ENCODE results near the gene SNRPD2. TPM values are rescaled to one million over a fixed set of nuclear protein-coding genes. Genes with fewer than 3 reads are reported as not detected.

The SNRPD2 gene
- total RNA-seq, 4 donors from 2014 or later, result 80.9 to 160 (median 146) TPM

- Histone ChIP-seq H3K27ac (no peak overlapping the region), H3K4me1 (peaks cover 61% of the 10 kb centered on the region), H3K9me3 (no peaks in the 10 kb centered on the region), H3K4me3 (no peak overlapping the region), H3K36me3 (no peaks in the 10 kb centered on the region), H3K27me3 (peaks cover 20% of the 10 kb centered on the region)
- peak; percentile 88 to 90 for DNase-seq (ENCODE audit: low spot score in 2 of 2)
- TF ChIP-seq CTCF (IDR thresholded peaks at IDR 0.05) (peak; percentile 95), POLR2AphosphoS5 (IDR thresholded peaks at IDR 0.05) (peak in 1 of 3 donors; percentile 15), POLR2A (IDR thresholded peaks at IDR 0.05) (no peak)
- WGBS, result 13% methylated on average over 38 of the region's 39 CpGs
Observed at GRCh38 chr19:45643024-45643926, 48.5 kb downstream of the SNRPD2 start.

- H3K4me1 ChIP-seq, result peaks cover 66% of the 10 kb centered on the region
- H3K27ac ChIP-seq, result peak overlapping the region; percentile 63
- 2% methylated on average over 27 of the region's 40 CpGs for WGBS
- H3K27me3 ChIP-seq, result peaks cover 15% of the 10 kb centered on the region
- H3K36me3 ChIP-seq, result no peaks in the 10 kb centered on the region
- no peak for TF ChIP-seq POLR2A (IDR thresholded peaks at IDR 0.05)
- no peak for TF ChIP-seq EP300 (IDR thresholded peaks at IDR 0.05)
- peak; percentile 93 to 94 for DNase-seq (ENCODE audit: low spot score in 2 of 2)
- H3K9me3 ChIP-seq, result no peaks in the 10 kb centered on the region
- peak overlapping the region; percentile 41 for H3K4me3 ChIP-seq
Observed at GRCh38 chr19:45641274-45642105, 50.3 kb downstream of the SNRPD2 start.

- Histone ChIP-seq H3K9me3 (no peaks in the 10 kb centered on the region), H3K4me1 (peaks cover 63% of the 10 kb centered on the region), H3K27me3 (peaks cover 15% of the 10 kb centered on the region), H3K4me3 (no peak overlapping the region), H3K27ac (peak overlapping the region; percentile 63), H3K36me3 (no peaks in the 10 kb centered on the region)
- WGBS, result 42% methylated on average over 17 of the region's 17 CpGs
- no peak for TF ChIP-seq CTCF (IDR thresholded peaks at IDR 0.05)
- no peak for TF ChIP-seq POLR2A (IDR thresholded peaks at IDR 0.05)
- TF ChIP-seq POLR2AphosphoS5 (IDR thresholded peaks at IDR 0.05), result no peak
- TF ChIP-seq EP300 (IDR thresholded peaks at IDR 0.05), result no peak
- DNase-seq (ENCODE audit: low spot score in 2 of 2), result peak in 1 of 2 donors; percentile 80
Observed at GRCh38 chr19:45640849-45641273, 50.9 kb downstream of the SNRPD2 start.

GRCh38 chr19:45638930-45639729, 52.6 kb downstream of the SNRPD2 start, which contains the start of gene EML2:
Gene EML2 (minus strand): TSS chr19:45639397. CDS start chr19:45639376, 21 bp downstream.
- Histone ChIP-seq H3K4me3 (peak within 1 kb of the TSS; percentile 69), H3K36me3 (no peaks in the 10 kb centered on the region), H3K9me3 (no peaks in the 10 kb centered on the region), H3K27ac (peak within 1 kb of the TSS; percentile 69), H3K27me3 (no peaks in the 10 kb centered on the region), H3K4me1 (peaks cover 55% of the 10 kb centered on the region)
- WGBS, result 4% methylated on average over 22 of the region's 52 CpGs
- peak in 1 of 2 donors; percentile 84 for DNase-seq (ENCODE audit: low spot score in 2 of 2)
- no peak for TF ChIP-seq EP300 (IDR thresholded peaks at IDR 0.05)
- TF ChIP-seq POLR2A (IDR thresholded peaks at IDR 0.05), result no peak
- no peak for TF ChIP-seq POLR2AphosphoS5 (IDR thresholded peaks at IDR 0.05)

- no peak for TF ChIP-seq EP300 (IDR thresholded peaks at IDR 0.05)
- TF ChIP-seq POLR2A (IDR thresholded peaks at IDR 0.05), result no peak
- no peak for TF ChIP-seq CTCF (IDR thresholded peaks at IDR 0.05)
- TF ChIP-seq POLR2AphosphoS5 (IDR thresholded peaks at IDR 0.05), result no peak
- Histone ChIP-seq H3K4me1 (peaks cover 50% of the 10 kb centered on the region), H3K27me3 (no peaks in the 10 kb centered on the region), H3K36me3 (no peaks in the 10 kb centered on the region), H3K4me3 (peak overlapping the region; percentile 69), H3K27ac (no peak overlapping the region), H3K9me3 (no peaks in the 10 kb centered on the region)
- no peak for DNase-seq (ENCODE audit: low spot score in 2 of 2)
- WGBS, result 61% methylated on average over 19 of the region's 19 CpGs
Observed at GRCh38 chr19:45637890-45638667, 53.7 kb downstream of the SNRPD2 start.

Other genes starting within 250 kb of the SNRPD2 start
- 100 to 1,000 TPM; 326 to 676 (median 518) TPM for gene FOSB, start 224.0 kb downstream of the SNRPD2 start, total RNA-seq
- gene RTN2, start 194.9 kb downstream of the SNRPD2 start, total RNA-seq, result 10 to 100 TPM in 2 of 4 donors, 1 to 10 TPM in 2; 5.4 to 12.2 (median 10.7) TPM
- 1 to 10 TPM; 2.9 to 6.3 (median 5.6) TPM for gene PPM1N, start 193.5 kb downstream of the SNRPD2 start, total RNA-seq
- 10 to 100 TPM; 34.8 to 51.3 (median 43.6) TPM for gene VASP, start 184.5 kb downstream of the SNRPD2 start, total RNA-seq
- 10 to 100 TPM; 13.8 to 25.6 (median 22.5) TPM for gene OPA3, start 107.2 kb downstream of the SNRPD2 start, total RNA-seq
- 1 to 10 TPM in 2 of 4 donors, under 1 TPM in 2; 0.49 to 2.4 (median 1.6) TPM for gene GPR4, start 89.7 kb downstream of the SNRPD2 start, total RNA-seq
- 100 to 1,000 TPM in 1 of 4 donors, 10 to 100 TPM in 3; 60.0 to 112 (median 74.8) TPM for gene EML2, start 52.6 kb downstream of the SNRPD2 start, total RNA-seq
- gene GIPR, start 23.7 kb downstream of the SNRPD2 start, total RNA-seq, result 10 to 100 TPM in 1 of 4 donors, 1 to 10 TPM in 2, under 1 TPM in 1; 0.95 to 11.2 (median 1.6) TPM
- 10 to 100 TPM in 1 of 4 donors, 1 to 10 TPM in 3; 5.9 to 11.4 (median 8.4) TPM for gene QPCTL, start 713 bp upstream of the SNRPD2 start, total RNA-seq
- gene FBXO46, start 38.9 kb upstream of the SNRPD2 start, total RNA-seq, result 10 to 100 TPM; 13.5 to 24.1 (median 15.7) TPM
- not detected for gene MEIOSIN, start 41.5 kb upstream of the SNRPD2 start, total RNA-seq
- gene SIX5, start 77.3 kb upstream of the SNRPD2 start, total RNA-seq, result 10 to 100 TPM; 10.5 to 14.7 (median 14.3) TPM
- 10 to 100 TPM; 15.0 to 27.3 (median 20.3) TPM for gene DMPK, start 90.5 kb upstream of the SNRPD2 start, total RNA-seq
- gene DMWD, start 100.9 kb upstream of the SNRPD2 start, total RNA-seq, result 10 to 100 TPM; 22.7 to 40.6 (median 32.0) TPM
- gene RSPH6A, start 123.4 kb upstream of the SNRPD2 start, total RNA-seq, result under 1 TPM in 2 of 4 donors, not detected in 2; 0.38 to 0.68 TPM
- gene SYMPK, start 171.2 kb upstream of the SNRPD2 start, total RNA-seq, result 10 to 100 TPM; 32.8 to 76.3 (median 44.1) TPM
- gene FOXA3, start 172.4 kb upstream of the SNRPD2 start, total RNA-seq, result under 1 TPM in 1 of 4 donors, not detected in 3; 0.30 TPM
- gene IRF2BP1, start 194.2 kb upstream of the SNRPD2 start, total RNA-seq, result 10 to 100 TPM; 24.7 to 36.9 (median 30.7) TPM
- gene MYPOP, start 210.7 kb upstream of the SNRPD2 start, total RNA-seq, result 1 to 10 TPM; 4.4 to 9.4 (median 6.5) TPM
- not detected for gene NANOS2, start 222.8 kb upstream of the SNRPD2 start, total RNA-seq